Mucosa of descending colon (tissue), 3 donors: ENCODE data around the gene ABCA8. TPM values are rescaled to one million over a fixed set of nuclear protein-coding genes. Genes with fewer than 3 reads are reported as not detected.

Experiments used
- ATAC-seq: fragments of 200-7000 bp; cut with Tn5 transposase; one replicate; pipeline ENCODE4 v1.9.1; 2020; ENCODE audit warnings: mild to moderate bottlenecking, moderate library complexity
- DNase-seq, 3 donors: peaks; one replicate each; pipeline ENCODE4 v3.0.0-alpha.2; 2020
- H3K36me3 ChIP-seq: fragments of 200-600 bp; one replicate; pipeline ENCODE4 v1.8.0; 2021; ENCODE audit warnings: low read depth, mild to moderate bottlenecking
- H3K4me1 ChIP-seq: fragments of 200-600 bp; one replicate; pipeline ENCODE4 v1.8.0; 2021; ENCODE audit warnings: low read depth, mild to moderate bottlenecking
- H3K4me3 ChIP-seq: fragments of 200-600 bp; one replicate; pipeline ENCODE4 v1.8.0; 2021; ENCODE audit warnings: mild to moderate bottlenecking
- H3K9me3 ChIP-seq: fragments of 200-600 bp; one replicate; pipeline ENCODE4 v1.8.0; 2021; ENCODE audit warnings: mild to moderate bottlenecking
- intact Hi-C, 2 donors: fragments of 100-400 bp; cut with DNase I in 1 of 2; cut with micrococcal nuclease in 1 of 2; formaldehyde crosslinking; loops; one replicate each; pipeline versions ENCODE4 v1.11.0 to v1.11.1; 2022; cut with DNase I, micrococcal nuclease
- total RNA-seq, 3 donors: library from RNA; stranded (reverse); fragmentation: NEBNext Ultra II Directional in 2 of 3; extraction: Animal tissue kit (Norgen Biotek cat#: 25700) in 2 of 3; gene quantifications; one replicate each; pipeline versions ENCODE4 v1.2.1 to v1.2.4, GENCODE V29; 2021 to 2023
- TF ChIP-seq, protein P1 (sequence below): fragments of 200-600 bp; IDR thresholded peaks from one replicate; pipeline ENCODE4 v1.8.0; 2022; ENCODE audit warnings: antibody characterized with exemption, mild to moderate bottlenecking
- donor health status: DM: no; HTN: no; CAD: no; lungs with moderate emphysema.
- donor health status: DM: no; HTN: no; CAD: no.
- donor health status: DM: no; HTN: yes; CAD: no.

Gene ABCA8
- total RNA-seq, 3 donors from 2014 or later, result 6.0 to 42.1 (median 13.1) TPM

DNA sequence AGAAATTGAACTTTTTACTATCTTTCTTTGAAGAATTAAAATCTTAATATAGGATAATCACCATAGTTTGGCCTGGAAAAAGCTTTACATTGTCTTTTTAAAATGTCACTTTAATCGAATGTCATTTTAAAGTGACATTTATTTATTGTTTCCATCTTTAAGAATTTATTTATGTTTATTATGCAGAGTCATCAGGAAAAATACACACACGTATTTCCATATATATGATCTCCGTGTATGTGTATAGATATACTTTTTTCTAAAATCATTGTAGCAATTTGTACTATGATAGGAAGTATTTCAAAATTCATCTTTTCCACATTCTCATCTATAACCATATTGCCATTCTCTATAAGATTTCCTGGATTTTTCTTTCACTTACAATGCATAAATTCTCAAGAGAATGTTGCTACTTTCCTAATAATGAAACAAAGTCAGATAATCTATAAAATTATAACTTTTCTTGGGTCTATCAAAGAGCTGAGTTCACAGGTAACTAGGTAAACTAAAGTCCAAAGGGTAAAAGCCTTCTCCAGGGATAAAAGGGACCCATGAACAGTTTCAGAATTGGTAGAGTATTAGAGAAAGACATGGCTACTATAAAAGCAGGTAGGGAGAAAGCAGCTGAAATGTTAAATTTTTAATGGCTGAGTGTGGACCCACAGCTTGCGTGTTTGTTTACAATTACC lies 11.9 kb downstream of the ABCA8 start:
- no peak overlapping the region for H3K4me3 ChIP-seq
- no peaks in the 10 kb centered on the region for H3K36me3 ChIP-seq
- no peaks in the 10 kb centered on the region for H3K4me1 ChIP-seq
- intact Hi-C loops, result no loop called here
- DNase-seq (no peak), ATAC-seq (no peak)
- TF ChIP-seq, protein P1, sequence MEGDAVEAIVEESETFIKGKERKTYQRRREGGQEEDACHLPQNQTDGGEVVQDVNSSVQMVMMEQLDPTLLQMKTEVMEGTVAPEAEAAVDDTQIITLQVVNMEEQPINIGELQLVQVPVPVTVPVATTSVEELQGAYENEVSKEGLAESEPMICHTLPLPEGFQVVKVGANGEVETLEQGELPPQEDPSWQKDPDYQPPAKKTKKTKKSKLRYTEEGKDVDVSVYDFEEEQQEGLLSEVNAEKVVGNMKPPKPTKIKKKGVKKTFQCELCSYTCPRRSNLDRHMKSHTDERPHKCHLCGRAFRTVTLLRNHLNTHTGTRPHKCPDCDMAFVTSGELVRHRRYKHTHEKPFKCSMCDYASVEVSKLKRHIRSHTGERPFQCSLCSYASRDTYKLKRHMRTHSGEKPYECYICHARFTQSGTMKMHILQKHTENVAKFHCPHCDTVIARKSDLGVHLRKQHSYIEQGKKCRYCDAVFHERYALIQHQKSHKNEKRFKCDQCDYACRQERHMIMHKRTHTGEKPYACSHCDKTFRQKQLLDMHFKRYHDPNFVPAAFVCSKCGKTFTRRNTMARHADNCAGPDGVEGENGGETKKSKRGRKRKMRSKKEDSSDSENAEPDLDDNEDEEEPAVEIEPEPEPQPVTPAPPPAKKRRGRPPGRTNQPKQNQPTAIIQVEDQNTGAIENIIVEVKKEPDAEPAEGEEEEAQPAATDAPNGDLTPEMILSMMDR, result no peak
- no peaks in the 10 kb centered on the region for H3K9me3 ChIP-seq

DNA sequence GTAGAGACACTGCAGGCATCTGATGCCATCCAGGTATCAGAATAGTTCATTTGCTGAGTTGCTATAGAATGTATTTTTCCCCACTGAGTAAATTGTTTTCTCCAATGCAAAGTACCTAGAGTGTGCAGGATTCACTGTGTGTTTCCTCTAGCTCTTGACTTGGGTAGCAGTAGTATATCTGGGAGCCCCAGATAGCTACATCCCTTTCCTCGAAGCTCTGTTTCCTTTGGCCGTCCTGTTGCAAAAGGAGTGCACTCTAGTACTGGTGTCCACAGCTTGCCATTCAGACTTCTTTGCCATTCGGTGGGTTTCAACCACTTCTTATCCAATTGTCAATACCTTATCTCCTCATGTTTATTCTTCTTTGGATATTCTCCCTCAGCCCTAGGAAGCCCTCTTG lies 12.8 kb downstream of the ABCA8 start:
- intact Hi-C loops, result no loop called here
- Histone ChIP-seq H3K4me3 (no peak overlapping the region), H3K36me3 (no peaks in the 10 kb centered on the region), H3K4me1 (no peaks in the 10 kb centered on the region), H3K9me3 (no peaks in the 10 kb centered on the region)
- TF ChIP-seq, protein P1, result no peak
- no peak for DNase-seq
- no peak for ATAC-seq

GRCh38 chr17:68941761-68942160 lies 13.4 kb downstream of the ABCA8 start:
- DNase-seq (no peak), ATAC-seq (no peak)
- Histone ChIP-seq H3K36me3 (no peaks in the 10 kb centered on the region), H3K9me3 (no peaks in the 10 kb centered on the region), H3K4me1 (no peaks in the 10 kb centered on the region), H3K4me3 (no peak overlapping the region)
- TF ChIP-seq, protein P1, result no peak
- intact Hi-C loops, result no loop called here

DNA sequence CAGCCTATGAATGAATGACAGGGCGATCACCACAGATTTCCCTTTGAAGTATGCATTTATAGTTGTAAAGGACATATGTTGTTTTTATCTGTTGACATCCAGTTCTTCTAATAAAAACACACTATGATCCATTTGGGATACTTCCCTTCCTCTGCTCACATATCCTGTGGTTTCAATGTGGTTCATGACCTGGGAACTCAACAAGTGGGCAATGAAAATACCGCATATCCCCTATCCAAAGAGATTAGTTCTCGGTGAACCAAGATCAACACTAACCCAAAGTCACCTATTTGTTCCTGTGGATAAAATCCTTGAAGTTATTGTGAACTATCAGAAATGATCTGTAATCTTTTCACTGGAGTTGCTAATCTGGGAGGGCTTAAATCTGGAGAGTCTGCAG lies 16.0 kb downstream of the ABCA8 start:
- DNase-seq (no peak), ATAC-seq (no peak)
- Histone ChIP-seq H3K4me1 (no peaks in the 10 kb centered on the region), H3K4me3 (no peak overlapping the region), H3K9me3 (no peaks in the 10 kb centered on the region), H3K36me3 (no peaks in the 10 kb centered on the region)
- TF ChIP-seq, protein P1, result no peak
- intact Hi-C loops, result no loop called here

- intact Hi-C loops, result no loop called here
- TF ChIP-seq, protein P1, result no peak
- no peaks in the 10 kb centered on the region for H3K36me3 ChIP-seq
- no peaks in the 10 kb centered on the region for H3K9me3 ChIP-seq
- DNase-seq (no peak), ATAC-seq (no peak)
- H3K4me3 ChIP-seq, result no peak overlapping the region
- no peaks in the 10 kb centered on the region for H3K4me1 ChIP-seq
Observed at GRCh38 chr17:68937890-68938514, 17.2 kb downstream of the ABCA8 start.
